Left renal cortex interstitium (tissue), 4 donors: ENCODE measurements around the gene ALAD. TPM values are rescaled to one million over a fixed set of nuclear protein-coding genes. Genes with fewer than 3 reads are reported as not detected.
"Not testable (repeated sequence)": the region's sequence is repeated elsewhere in the genome, so short reads cannot be mapped to it uniquely, and the experiment has no call there.

Experiments used
- DNase-seq, 4 donors: peaks; one replicate each; pipeline ENCODE4 v3.0.0-alpha.2; 2013; ENCODE audit warnings: low read depth in 4 of 4, low spot score in 2 of 4, missing footprints in 1 of 4
- polyA plus RNA-seq, 4 donors: library from polyadenylated mRNA; unstranded; fragments of 120-200 nt; gene quantifications; one replicate each; pipeline ENCODE4 v1.2.1, GENCODE V29; 2013; ENCODE audit not compliant: insufficient read length in 4 of 4

ALAD gene
- polyA plus RNA-seq, 4 donors: 37.0 to 54.5 (median 47.6) TPM

DNA sequence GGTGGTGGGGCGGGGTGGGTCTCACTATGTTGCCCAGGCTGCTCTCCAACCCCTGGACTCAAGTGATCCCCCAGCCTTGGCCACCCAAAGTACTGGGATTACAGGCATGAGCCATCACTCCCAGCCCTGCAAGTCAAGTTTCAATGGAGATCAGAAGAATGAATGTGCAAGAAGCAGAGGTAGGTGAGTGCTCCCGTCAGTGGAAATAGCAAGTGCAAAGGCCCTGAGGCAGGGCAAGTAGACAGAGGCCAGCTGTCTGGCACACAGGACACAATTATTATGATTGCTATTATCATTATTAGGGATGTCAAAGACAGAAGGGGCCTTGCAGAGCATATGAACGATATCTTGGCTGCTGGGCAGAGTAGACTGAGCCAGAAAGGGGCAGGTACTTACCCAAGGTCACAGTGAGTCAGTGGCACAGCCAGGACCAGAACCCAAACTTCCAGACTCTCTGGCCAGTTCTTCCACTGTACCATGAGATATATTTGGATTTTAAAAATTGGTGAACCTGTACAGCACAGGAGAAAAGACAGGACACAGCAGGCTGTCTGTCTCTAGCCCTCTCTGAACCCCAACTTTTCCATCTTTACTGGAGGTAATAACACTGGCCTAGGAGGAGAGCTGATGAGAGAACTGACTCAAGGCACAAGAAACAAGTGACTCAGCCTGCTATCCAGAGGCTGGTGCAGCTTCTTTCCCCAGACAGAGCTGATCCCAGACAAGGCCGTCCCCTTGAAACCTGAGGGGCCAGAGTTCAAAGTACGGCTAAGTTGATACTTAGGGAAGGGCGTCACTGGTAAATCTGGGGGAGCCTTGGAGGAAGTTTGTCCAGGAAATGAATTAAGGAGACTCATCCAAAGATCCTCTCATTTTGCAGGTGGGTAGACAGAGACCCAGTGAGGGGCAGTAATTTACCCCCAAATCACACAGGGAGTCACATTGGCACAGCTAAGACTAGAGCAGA is 25.7 kb downstream of the ALAD start:
- no peak for DNase-seq

GRCh38 chr9:113373676-113374392 is 27.2 kb downstream of the ALAD start:
- no peak for DNase-seq

- no peak for DNase-seq
Observed at GRCh38 chr9:113373256-113373655, 27.8 kb downstream of the ALAD start.

GRCh38 chr9:113372059-113372458 is 29.0 kb downstream of the ALAD start:
- DNase-seq: no peak

DNA sequence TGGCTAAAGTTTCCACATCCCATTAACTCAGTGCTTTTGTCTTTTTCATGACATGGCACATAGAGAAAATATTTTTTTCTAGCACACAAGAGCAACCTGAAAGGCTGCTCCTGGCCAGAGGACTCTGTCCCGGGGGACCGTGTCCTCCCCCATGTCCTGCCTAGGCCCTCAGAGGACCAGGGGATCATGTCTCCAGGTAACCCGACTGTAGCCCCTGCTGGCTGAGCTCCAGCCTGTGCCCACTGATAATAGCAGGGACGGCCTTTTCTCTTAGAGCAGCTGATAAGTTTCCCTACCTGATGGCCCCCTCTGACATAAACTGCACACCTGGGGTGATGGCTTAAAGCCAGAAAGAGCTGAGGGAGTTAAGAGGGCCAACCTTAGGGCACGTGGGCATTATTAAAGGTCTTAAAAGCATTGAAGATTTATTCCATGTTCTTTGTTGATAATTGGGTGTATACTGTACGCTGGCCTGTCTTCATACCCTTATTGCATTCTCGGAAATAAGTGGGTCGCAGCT is 30.2 kb downstream of the ALAD start:
- DNase-seq: no peak

DNA sequence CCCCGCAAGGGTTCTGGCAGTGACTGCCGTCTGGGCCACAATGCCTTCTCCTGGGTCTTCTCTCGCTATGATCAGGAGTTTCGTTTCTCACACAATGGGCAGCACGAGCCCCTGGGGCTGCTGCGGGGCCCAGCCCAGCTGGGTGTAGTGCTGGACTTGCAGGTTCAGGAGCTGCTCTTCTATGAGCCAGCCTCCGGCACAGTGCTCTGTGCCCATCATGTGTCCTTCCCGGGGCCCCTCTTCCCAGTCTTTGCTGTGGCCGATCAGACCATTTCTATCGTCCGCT is 31.3 kb downstream of the ALAD start:
- DNase-seq: no peak

- DNase-seq: no peak
Observed at GRCh38 chr9:113368982-113369854, 31.9 kb downstream of the ALAD start.

DNA sequence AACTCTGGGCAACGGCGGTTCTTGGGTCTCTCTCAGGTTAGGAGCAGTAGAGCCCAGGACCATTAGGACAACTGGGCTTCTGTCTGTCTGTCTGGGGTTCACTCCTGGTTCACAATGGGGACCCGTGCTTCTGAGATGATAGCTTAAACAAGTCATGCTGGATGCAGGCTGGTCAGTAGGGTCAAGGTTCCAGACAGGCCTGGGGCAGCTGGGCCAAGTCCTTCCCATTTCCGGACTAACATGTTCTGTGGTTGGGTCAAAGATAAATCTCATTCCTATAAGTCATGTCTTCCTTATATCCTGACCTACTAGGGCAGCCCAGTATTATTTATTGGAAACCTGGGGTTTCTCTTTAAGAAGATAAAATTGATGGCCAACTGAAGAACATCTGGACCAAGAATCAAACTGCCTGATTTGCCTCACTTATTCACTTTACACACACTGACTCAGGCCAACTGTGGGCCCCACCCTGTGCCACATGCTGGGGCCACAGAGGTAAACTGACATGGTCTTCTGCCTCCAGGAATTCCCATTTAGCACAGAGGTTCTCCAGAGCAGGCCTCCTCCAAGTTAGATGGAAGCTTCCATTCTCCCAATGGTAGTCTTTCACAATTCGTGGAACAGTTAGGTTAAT is 32.6 kb downstream of the ALAD start:
- no peak for DNase-seq

DNA sequence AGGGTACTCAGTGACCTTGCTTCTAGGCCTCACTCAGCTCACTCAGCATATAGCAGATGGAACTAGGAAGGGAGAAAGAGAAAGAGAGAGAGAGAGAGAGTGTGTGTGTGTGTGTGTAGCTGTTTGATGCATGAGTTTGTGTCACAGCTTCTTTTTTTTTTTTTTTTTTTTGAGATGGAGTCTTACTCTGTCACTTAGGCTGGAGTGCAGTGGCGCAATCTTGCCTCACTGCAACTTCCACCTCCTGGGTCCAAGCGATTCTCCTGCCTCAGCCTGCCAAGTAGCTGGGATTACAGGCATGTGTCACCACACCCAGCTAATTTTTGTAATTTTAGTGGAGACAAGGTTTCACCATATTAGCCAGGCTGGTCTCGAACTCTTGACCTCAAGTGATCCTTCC is 35.4 kb downstream of the ALAD start:
- DNase-seq: not testable (repeated sequence)

DNA sequence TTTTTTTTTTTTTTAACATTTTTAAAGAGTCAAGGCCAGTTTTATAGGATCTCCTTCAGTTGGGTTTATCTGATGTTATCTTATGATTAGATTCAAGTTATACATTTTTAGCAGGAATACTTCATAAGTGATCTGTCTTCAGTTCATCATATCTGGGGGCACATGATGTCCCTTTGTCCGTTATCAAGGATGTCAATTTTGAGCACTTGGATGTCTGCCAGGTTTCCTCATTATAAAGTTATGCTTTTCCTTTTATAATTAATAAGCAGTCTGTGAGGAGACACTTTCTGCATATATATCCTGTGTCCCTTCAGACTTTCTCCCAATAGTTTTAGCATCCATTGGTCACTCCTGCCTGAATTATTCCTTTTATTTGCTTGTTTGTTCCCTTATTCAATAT is 36.1 kb downstream of the ALAD start:
- no peak for DNase-seq

DNA sequence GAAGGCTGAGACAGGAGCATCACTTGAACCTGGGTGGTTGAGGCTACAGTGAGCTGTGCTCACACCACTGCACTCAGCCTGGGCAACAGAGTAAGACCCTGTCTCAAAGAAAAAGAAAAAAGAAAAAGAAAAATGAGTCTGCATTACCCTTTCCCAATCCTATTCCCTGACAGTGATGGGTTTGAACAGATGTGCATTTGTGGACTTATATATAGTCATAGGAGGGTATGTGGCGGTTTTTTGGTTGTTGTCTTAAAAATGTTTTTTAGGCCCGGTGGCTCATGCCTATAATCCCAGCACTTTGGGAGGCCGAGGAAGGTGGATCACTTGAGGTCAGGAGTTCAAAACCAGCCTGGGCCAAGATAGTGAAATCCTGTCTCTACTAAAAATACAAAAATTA is 37.7 kb downstream of the ALAD start:
- no peak for DNase-seq

GRCh38 chr9:113361304-113362018 is 39.6 kb downstream of the ALAD start:
- no peak for DNase-seq

DNA sequence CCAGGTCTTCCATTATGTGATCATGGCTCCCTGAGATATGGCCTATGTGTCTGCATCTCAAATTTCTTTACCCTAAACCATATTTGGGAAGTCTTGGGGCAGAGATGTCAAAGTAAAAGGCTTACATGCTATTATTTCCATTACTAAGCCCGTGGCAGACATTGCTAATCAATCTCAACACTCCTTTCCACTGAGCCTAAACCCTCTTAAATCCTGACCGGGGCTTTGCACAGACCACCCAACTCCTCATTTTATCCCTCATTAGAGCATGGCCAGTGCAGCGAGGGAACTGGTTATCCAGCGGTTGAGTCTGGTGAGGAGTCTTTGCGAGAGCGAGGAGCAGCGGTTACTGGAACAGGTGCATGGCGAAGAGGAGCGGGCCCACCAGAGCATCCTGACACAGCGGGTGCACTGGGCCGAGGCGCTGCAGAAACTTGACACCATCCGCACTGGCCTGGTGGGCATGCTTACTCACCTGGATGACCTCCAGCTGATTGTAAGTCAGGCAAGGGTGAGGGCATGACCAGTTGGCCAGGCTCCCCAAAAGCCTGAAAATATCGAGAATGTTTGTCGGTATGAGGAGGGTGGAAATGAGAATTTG is 40.7 kb downstream of the ALAD start:
- no peak for DNase-seq

GRCh38 chr9:113359385-113359784 is 41.7 kb downstream of the ALAD start:
- DNase-seq: no peak

DNA sequence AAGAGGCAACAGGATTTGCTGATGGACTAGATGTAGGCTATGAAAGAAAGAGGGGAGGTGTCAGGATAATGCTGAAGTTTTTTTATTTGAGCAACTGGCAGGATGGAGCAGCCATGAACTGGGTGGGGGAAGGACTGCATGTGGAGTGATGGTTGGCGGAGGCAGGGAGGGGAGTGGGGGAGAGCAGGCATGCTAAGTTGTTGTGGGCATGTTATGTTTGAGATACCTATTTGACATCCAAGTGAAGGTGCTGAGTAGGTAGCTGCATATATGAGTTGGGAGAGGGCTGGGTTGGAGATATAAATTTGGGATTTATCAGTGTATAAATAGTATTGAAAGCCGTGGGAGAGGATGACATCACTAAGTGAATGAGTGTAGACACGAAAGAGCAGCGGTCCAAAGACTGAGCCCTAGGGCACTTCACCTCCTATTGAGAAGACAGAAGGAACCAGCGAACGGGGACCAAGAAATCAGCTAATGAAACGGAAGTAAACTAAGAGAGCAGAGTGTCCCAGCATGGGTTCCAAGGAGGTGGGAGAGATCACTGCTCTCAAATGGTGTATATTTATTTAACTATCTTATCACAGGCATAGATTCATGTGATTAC is 44.3 kb downstream of the ALAD start:
- no peak for DNase-seq

DNA sequence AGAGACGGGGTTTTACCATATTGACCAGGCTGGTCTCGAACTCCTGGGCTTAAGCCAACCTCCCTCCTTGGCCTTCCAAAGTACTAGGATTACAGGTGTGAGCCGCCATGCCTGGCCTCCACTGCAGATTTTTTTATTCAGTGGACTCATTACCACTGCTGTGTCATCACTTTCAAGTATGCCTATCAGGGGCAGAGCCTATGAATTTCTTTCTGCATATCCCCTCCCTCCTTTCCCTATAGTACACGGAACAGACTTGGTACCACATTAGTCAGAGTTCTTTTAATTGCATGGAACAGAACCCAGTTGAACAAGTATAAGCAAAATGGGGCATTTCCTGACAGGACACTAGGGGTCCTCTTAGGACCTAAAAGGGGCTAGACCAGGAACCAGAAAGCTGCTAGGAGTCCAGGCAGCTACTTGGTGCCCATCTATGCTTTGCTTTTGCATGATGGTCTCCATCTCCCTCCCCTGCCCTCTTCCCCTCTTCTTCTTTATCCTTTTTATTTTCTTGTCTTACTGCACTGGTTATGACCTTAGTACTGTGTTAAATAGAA is 46.0 kb downstream of the ALAD start:
- DNase-seq: no peak

- DNase-seq: no peak
Observed at GRCh38 chr9:113352411-113352810, 48.7 kb downstream of the ALAD start.

GRCh38 chr9:113352006-113352405 is 49.1 kb downstream of the ALAD start:
- no peak for DNase-seq

GRCh38 chr9:113350937-113351336 is 50.1 kb downstream of the ALAD start:
- DNase-seq: no peak
